Measurements from ENCODE around the gene SAMD1. TPM values are rescaled to one million over a fixed set of nuclear protein-coding genes. Genes with fewer than 3 reads are reported as not detected.

Gene SAMD1
- total RNA-seq, 2 donors from 2014 or later: 45.5 to 54.6 TPM

- Mint-ChIP-seq H3K27ac (peak overlapping the region; percentile 91 to 95), H3K36me3 (peaks cover 12% of the 10 kb centered on the region), H3K27me3 (no peaks in the 10 kb centered on the region), H3K4me1 (ENCODE audit: low read depth in 2 of 2) (peaks cover 13 to 19% of the 10 kb centered on the region in 2 donors), H3K4me3 (peak overlapping the region; percentile 94), H3K9me3 (no peaks in the 10 kb centered on the region)
- peak; percentile 87 for DNase-seq (ENCODE audit: low spot score)
- peak; percentile 91 to 93 for ATAC-seq
Observed at GRCh38 chr19:14091081-14091812, 696 bp upstream of the SAMD1 start.

- DNase-seq (ENCODE audit: low spot score) (peak; percentile 73), ATAC-seq (peak; percentile 8 to 12)
- peaks cover 13 to 19% of the 10 kb centered on the region in 2 donors for H3K4me1 Mint-ChIP-seq (ENCODE audit: low read depth in 2 of 2)
- peak overlapping the region; percentile 77 for H3K4me3 Mint-ChIP-seq
- no peaks in the 10 kb centered on the region for H3K9me3 Mint-ChIP-seq
- H3K36me3 Mint-ChIP-seq: peaks cover 12% of the 10 kb centered on the region
- peak overlapping the region in 1 of 2 donors; percentile 3 for H3K27ac Mint-ChIP-seq
- no peaks in the 10 kb centered on the region for H3K27me3 Mint-ChIP-seq
Observed at GRCh38 chr19:14089662-14090508, 666 bp downstream of the SAMD1 start.

- peak overlapping the region; percentile 74 for H3K4me3 Mint-ChIP-seq
- H3K36me3 Mint-ChIP-seq: peaks cover 12% of the 10 kb centered on the region
- no peaks in the 10 kb centered on the region for H3K9me3 Mint-ChIP-seq
- no peaks in the 10 kb centered on the region for H3K27me3 Mint-ChIP-seq
- H3K4me1 Mint-ChIP-seq (ENCODE audit: low read depth in 2 of 2): peaks cover 13 to 19% of the 10 kb centered on the region in 2 donors
- no peak for DNase-seq (ENCODE audit: low spot score)
- peak overlapping the region in 1 of 2 donors; percentile 3 for H3K27ac Mint-ChIP-seq
- no peak for ATAC-seq
Observed at GRCh38 chr19:14089412-14089661, 1.2 kb downstream of the SAMD1 start.

GRCh38 chr19:14088634-14089411 is 1.7 kb downstream of the SAMD1 start:
- no peak for ATAC-seq
- Mint-ChIP-seq H3K4me1 (ENCODE audit: low read depth in 2 of 2) (peaks cover 13 to 19% of the 10 kb centered on the region in 2 donors), H3K27ac (peak overlapping the region in 1 of 2 donors; percentile 3), H3K9me3 (no peaks in the 10 kb centered on the region), H3K4me3 (peak overlapping the region; percentile 74), H3K27me3 (no peaks in the 10 kb centered on the region), H3K36me3 (peaks cover 12% of the 10 kb centered on the region)
- no peak for DNase-seq (ENCODE audit: low spot score)

GRCh38 chr19:14086098-14086497 is 4.5 kb downstream of the SAMD1 start:
- H3K9me3 Mint-ChIP-seq: no peaks in the 10 kb centered on the region
- H3K27me3 Mint-ChIP-seq: no peaks in the 10 kb centered on the region
- no peak overlapping the region for H3K4me3 Mint-ChIP-seq
- ATAC-seq (no peak), DNase-seq (ENCODE audit: low spot score) (no peak)
- peaks cover 10 to 16% of the 10 kb centered on the region in 2 donors for H3K4me1 Mint-ChIP-seq (ENCODE audit: low read depth in 2 of 2)
- H3K27ac Mint-ChIP-seq: no peak overlapping the region
- peaks cover 5% of the 10 kb centered on the region for H3K36me3 Mint-ChIP-seq

- Mint-ChIP-seq H3K36me3 (peaks cover 5% of the 10 kb centered on the region), H3K4me3 (no peak within 1 kb of the TSS)
- no peak for ATAC-seq
Observed at GRCh38 chr19:14085309-14085995, 5.1 kb downstream of the SAMD1 start, which contains the start of gene C19orf67. Gene C19orf67 (minus strand): TSS chr19:14085783. CDS start chr19:14085627, 156 bp downstream.

GRCh38 chr19:14082675-14082960 is 7.9 kb downstream of the SAMD1 start:
- no peaks in the 10 kb centered on the region for H3K9me3 Mint-ChIP-seq
- no peaks in the 10 kb centered on the region for H3K27me3 Mint-ChIP-seq
- DNase-seq (ENCODE audit: low spot score): no peak
- no peak for ATAC-seq
- peak overlapping the region; percentile 92 to 97 for H3K27ac Mint-ChIP-seq
- H3K4me1 Mint-ChIP-seq (ENCODE audit: low read depth in 2 of 2): peaks cover 9 to 14% of the 10 kb centered on the region in 2 donors
- no peaks in the 10 kb centered on the region for H3K36me3 Mint-ChIP-seq
- H3K4me3 Mint-ChIP-seq: peak overlapping the region; percentile 98

More at GRCh38 chr19:14085309-14085995, 5.1 kb downstream of the SAMD1 start, which contains the start of gene C19orf67:
- Mint-ChIP-seq H3K4me1 (ENCODE audit: low read depth in 2 of 2) (peaks cover 13 to 17% of the 10 kb centered on the region in 2 donors), H3K9me3 (no peaks in the 10 kb centered on the region), H3K27me3 (no peaks in the 10 kb centered on the region), H3K27ac (no peak within 1 kb of the TSS)
- no peak for DNase-seq (ENCODE audit: low spot score)

GRCh38 chr19:14081797-14082674 is 8.5 kb downstream of the SAMD1 start:
- H3K36me3 Mint-ChIP-seq: no peaks in the 10 kb centered on the region
- peak overlapping the region; percentile 98 for H3K4me3 Mint-ChIP-seq
- H3K27ac Mint-ChIP-seq: peak overlapping the region; percentile 92 to 97
- peaks cover 9 to 14% of the 10 kb centered on the region in 2 donors for H3K4me1 Mint-ChIP-seq (ENCODE audit: low read depth in 2 of 2)
- DNase-seq (ENCODE audit: low spot score) (peak; percentile 65), ATAC-seq (no peak)
- no peaks in the 10 kb centered on the region for H3K27me3 Mint-ChIP-seq
- no peaks in the 10 kb centered on the region for H3K9me3 Mint-ChIP-seq

- peak; percentile 98 for DNase-seq (ENCODE audit: low spot score)
- Mint-ChIP-seq H3K9me3 (no peaks in the 10 kb centered on the region), H3K4me3 (peak overlapping the region; percentile 98), H3K27ac (peak overlapping the region; percentile 92 to 97), H3K27me3 (no peaks in the 10 kb centered on the region), H3K4me1 (ENCODE audit: low read depth in 2 of 2) (peaks cover 9 to 14% of the 10 kb centered on the region in 2 donors), H3K36me3 (no peaks in the 10 kb centered on the region)
- ATAC-seq: peak; percentile 97
Observed at GRCh38 chr19:14080887-14081796, 9.4 kb downstream of the SAMD1 start.

GRCh38 chr19:14078411-14078810 is 12.1 kb downstream of the SAMD1 start:
- no peaks in the 10 kb centered on the region for H3K27me3 Mint-ChIP-seq
- peaks cover 20 to 29% of the 10 kb centered on the region in 2 donors for H3K4me1 Mint-ChIP-seq (ENCODE audit: low read depth in 2 of 2)
- no peak for ATAC-seq
- H3K9me3 Mint-ChIP-seq: no peaks in the 10 kb centered on the region
- no peaks in the 10 kb centered on the region for H3K36me3 Mint-ChIP-seq
- H3K27ac Mint-ChIP-seq: no peak overlapping the region
- no peak for DNase-seq (ENCODE audit: low spot score)
- no peak overlapping the region for H3K4me3 Mint-ChIP-seq

GRCh38 chr19:14073925-14074838 is 16.4 kb downstream of the SAMD1 start:
- peaks cover 11 to 16% of the 10 kb centered on the region in 2 donors for H3K4me1 Mint-ChIP-seq (ENCODE audit: low read depth in 2 of 2)
- H3K4me3 Mint-ChIP-seq: peak overlapping the region; percentile 99
- no peak for DNase-seq (ENCODE audit: low spot score)
- no peaks in the 10 kb centered on the region for H3K9me3 Mint-ChIP-seq
- H3K27ac Mint-ChIP-seq: peak overlapping the region; percentile 51 to 53
- H3K27me3 Mint-ChIP-seq: no peaks in the 10 kb centered on the region
- ATAC-seq: peak in 1 of 2 donors; percentile 2
- no peaks in the 10 kb centered on the region for H3K36me3 Mint-ChIP-seq

All from natural killer cell treated with Interleukin-12 subunit alpha and Interleukin-12 subunit beta and Interleukin-15 and Interleukin-18, amount 100 ng/mL, for 72 hours (primary cell).